Measurements from ENCODE around the gene SLC5A9.

The SLC5A9 gene

DNA sequence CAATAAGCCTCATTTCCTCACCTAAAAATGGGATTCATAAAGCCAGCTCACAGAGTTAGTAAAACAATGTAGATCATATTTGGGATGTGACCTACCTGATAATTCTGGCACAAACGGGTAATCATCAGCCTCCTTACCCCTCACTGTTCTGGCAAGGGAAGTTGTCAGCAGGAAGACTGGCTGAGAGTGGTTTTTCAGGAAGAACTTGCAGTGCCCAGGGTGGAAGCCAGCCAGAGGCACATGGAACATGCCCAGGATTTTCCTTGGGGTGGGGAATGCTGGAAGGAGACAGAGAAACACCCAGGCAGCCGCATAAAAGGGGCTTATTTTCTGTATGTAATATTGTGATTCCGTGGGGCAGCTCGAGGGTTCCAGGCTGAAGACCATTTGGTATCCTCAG lies 7.7 kb upstream of the SLC5A9 start:
- DNase-seq = no peak

DNA sequence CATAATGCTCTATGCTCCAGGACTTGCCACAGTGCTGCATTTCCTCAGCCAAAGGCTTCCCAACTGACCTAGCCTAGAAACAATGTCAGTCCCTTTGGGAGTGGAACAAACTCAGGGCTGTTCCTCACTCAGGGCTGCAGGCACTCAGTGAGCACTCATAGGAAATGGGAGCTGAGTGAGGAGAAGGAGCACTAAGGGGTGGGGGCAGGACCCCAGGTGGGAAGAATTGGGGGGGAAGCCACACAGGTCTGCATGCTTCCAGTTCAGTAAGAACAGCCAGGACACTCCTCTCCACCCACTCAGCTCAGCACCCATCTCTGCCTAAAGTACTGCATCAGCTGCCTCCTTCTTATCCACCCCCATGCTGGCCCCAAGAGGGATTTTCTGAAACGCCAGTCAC lies 7.3 kb upstream of the SLC5A9 start:
- no peak for DNase-seq

DNA sequence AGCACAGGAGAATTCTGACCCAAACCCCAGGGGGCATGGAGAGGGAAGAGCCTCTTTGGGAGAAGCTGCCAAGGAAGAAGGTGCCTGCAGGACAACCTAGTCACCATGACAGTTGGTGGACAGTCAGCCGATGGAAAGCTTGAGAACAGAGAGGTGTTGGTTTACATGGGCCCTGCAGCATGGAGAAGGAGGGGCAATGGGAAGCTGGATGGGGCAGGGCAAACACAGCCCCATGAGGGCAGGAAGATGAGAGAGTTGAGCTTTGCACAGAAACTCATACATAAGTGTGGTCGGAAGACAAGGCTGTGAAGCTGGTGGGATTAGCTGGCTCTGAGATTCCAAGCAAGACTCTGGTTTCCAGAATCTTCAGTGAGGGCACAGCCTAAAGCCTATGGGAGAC lies 6.6 kb upstream of the SLC5A9 start:
- DNase-seq = no peak

DNA sequence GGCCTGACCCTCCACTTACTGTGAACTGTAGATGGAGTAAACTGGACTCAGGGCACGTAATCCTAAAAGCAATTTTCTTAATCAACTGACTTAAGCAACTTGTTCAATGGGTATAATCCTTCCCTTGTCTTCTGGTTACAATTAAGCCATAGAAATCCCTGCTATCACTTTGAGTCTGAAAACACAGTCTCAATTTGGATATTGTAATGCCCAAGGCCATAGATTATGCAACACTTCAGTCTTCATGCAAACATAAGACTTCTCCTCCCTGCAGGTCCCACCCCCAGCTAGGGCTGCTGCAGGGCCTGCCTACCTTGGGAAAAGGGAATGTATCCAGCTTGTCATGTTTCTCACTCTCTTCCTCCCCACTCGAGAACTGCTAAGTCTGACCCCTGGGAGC lies 6.2 kb upstream of the SLC5A9 start:
- no peak for DNase-seq

DNA sequence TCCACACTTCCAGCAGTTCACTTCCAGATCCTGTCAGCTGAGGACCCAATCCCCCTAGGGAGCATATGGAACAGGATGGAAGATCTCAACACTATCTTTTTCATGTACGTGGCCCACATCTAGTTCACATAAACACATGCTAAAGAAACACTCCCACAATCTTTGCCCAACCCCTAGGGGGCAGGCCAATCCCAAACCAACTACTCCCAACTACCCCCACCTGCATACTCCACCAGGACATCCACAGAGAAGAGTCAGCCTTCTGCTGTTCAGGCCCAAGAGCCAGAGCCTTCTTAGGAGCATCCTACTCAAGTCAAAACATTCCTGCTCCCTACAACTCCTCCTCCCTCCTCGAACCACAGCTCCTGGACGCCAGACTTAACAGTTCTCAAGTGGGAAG lies 5.6 kb upstream of the SLC5A9 start:
- no peak for DNase-seq

DNA sequence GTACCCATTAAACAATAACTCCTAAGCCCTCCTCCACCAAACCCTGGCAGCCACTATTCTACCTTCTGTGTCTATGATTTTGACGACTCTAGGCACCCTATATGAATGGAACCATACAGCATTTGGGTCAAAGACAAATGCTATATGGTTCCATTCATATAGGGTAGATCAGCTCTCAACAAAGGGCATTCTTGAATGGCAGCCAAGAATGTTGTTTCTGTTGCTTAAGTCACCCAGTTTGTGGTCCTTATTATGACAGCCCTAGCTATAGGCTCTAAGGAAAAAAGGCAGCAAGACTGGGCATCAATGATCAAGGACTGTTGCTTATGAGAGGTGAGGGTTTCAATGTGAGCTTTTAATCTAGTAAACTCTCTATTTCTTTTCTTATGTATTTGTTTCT lies 4.7 kb upstream of the SLC5A9 start:
- DNase-seq = no peak

DNA sequence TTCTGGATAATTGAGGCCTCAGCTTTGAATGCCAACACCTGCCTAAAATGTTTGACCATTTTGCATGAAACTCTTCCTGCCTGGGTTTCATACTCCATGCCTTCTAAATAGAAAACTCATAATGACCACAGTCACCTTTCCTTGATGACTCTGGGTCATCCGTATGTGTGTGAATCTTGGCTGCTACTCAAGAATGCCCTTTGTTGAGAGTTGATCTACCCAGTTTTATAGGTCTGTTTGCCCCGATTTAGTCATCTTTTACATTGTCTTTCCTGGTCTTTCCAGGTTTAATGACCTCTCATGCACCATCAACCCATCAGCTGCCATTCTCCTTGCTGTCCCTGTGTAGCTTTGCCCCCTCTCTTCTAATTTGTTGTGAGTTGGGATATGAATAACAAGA lies 2.7 kb upstream of the SLC5A9 start:
- no peak for DNase-seq

DNA sequence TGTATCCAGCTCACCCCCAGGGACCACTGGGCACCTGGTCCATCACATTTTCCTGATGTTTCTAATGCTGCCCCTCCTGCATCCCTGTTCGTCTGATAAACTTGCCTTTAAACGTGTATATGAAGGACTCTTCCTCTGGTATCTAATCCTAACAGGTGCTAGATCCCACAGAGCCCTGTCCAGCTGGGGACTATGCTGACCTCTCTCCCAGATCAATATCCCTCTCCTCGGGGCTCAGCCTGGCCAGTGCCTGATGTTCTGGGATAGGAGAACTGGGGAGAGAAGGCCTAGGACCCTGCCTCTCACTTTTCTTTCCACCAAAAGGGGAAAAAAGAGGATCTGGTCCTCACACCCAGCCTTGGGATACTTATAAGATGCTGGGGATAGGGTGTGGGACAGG lies 1.4 kb upstream of the SLC5A9 start:
- no peak for DNase-seq

DNA sequence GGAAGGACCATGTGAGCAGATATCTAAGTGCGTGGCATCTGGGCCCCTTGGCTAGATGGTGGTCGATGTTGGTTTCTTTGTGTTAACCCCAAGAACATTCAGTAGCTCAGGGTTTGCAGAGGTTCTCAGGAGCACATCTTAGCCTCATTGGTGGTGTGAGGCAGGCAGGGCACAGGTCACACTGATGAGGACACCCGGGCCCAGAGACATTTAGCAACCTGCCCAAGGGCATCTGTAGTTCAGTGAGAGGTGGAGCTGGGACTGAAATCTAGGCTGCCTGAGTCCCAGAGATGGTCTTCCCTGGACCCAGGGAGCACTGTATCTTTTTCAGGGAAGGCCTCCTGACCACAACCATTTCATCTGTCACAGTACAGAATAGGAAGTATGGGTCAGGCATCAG lies 859 bp upstream of the SLC5A9 start:
- no peak for DNase-seq

DNA sequence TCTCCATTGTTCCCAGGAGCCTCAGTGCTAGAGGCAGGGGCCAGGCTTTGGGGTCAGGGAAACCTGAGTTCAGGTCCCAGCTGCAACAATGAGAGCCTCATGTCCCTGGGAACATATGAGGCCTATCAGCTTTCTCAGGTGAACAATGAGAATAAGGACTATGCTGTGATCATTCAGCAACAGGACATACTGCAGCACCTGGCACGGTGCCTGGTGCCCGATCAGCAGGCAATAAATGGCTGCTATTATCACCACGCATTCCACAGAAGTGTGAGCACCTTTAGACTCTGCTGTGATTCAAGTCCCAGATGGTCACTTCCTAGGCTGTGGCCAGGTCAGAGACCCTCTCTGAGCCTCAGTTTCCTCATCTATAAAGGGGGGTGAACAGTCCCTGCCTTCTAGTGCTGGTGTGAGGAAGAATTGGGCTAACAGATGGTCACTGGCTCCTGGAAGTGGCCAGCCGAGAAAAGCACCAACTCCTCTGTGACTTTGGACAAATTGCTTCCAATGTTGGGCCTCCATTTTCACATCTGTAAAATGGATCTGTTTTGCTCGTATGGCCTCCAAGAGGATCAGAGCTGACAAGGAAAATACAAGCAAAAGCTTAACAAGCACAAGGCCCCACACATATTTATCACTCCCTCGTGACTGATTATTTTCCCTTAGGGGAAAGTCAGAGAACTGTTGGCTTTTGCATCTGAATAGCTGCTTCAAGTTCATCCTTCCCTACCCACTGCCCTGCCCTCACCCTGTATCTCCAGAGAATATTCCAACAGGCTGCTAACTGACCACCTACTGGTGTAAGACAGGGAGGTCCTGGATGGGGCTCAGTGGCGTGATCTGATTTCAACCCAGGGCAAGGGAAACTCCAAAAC lies 1.1 kb downstream of the SLC5A9 start:
- no peak for DNase-seq

DNA sequence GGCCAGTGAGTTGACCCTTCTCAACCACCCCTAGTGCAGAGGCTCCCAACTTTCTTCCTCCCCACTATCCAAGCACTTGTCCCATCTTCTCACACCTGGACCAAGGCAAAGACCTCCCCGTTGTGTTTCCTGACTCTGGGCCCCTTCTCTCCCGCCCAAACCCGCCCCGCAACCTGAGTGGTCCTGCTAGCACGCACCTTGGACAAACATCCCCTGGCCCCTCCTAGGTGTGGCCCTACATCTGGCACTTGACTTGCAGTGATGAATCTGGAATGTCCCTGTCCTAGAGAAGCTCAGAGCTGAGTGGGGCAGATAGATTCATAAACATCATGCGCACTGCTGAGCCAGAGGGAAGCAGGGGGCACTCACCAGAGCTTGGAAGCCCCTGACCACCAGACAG lies 2.3 kb downstream of the SLC5A9 start:
- DNase-seq = no peak

DNA sequence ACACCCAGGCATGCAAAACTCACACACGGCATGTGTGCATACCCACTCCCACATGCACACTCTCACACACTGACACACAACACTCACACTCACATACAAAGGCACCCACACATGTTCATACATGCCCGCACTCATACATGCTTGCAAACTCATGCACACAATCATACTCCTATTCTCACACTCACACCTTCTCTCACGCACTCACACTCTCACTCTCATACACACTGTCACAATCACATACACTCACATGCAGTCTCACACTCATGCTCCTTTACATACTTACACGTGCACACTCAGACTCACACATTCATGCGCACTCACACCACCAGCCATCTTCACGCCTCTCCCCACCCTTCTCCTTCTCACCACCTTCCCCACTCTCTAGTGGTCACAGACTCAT lies 3.1 kb downstream of the SLC5A9 start:
- DNase-seq = no peak

DNA sequence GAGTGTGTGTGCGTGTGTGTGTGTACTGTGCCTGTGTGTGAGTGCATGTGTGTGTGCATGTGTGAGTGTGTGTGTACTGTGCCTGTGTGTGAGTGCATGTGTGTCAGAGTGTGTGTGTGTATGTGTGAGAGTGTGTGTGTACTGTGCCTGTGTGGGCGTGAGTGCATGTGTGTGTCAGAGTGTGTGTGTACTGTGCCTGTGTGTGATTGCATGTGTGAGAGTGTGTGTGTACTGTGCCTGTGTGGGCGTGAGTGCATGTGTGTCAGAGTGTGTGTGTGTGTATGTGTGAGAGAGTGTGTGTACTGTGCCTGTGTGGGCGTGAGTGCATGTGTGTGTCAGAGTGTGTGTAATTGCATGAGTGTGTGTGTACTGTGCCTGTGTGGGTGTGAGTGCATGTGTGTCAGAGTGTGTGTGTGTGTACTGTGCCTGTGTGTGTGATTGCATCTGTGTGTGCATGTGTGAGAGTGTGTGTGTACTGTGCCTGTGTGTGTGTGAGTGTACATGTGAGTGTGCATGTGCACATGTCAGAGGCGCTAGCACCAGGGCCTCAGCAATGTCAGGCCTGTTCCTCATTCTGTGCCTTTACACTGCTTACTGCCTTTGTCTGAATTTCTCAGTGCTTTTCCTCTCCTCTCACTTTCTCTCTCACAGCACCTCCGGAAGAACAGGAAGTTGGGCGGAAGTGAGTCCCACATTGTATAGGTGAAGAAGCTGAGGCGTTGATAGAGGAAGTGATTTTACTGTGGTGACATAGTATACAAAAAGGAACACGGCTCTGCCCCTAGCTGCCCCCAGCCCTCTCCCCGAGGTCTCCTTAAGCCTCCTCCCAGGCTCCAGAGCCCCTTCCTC lies 4.9 kb downstream of the SLC5A9 start:
- no peak for DNase-seq

DNA sequence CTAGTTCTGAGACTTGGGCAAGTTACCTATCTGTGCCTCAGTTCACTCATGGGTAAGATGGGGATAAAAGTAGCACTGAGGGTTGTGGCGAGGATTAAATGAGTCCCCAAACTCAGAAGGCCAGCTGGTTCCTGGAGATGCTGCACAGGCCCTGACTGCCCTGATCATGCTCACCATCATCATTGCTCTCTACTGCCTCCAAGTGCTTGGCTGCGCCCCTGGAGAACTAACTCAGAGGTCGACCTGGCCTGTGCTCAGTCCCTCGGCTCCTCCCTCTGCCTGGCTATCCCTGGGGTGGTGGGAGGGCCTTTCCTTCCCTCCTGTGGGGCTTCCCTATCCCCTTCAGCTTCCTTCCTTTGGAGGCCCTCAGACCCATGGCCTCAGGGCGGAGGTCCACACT lies 5.6 kb downstream of the SLC5A9 start:
- DNase-seq = no peak

DNA sequence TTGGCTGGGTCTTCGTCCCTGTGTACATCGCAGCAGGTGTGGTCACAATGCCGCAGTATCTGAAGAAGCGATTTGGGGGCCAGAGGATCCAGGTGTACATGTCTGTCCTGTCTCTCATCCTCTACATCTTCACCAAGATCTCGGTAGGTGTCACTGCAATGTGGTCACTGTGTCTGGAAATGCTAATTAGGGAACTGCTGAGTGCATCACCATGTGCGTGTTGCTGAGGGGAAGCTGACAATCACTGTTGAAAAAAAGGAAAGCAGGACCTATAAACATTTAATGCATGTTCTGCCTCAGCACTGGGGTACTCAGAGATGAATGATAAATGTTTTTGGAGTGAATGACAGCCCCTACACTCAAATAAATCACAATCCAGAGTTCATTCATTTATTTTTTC lies 6.8 kb downstream of the SLC5A9 start:
- DNase-seq = no peak

DNA sequence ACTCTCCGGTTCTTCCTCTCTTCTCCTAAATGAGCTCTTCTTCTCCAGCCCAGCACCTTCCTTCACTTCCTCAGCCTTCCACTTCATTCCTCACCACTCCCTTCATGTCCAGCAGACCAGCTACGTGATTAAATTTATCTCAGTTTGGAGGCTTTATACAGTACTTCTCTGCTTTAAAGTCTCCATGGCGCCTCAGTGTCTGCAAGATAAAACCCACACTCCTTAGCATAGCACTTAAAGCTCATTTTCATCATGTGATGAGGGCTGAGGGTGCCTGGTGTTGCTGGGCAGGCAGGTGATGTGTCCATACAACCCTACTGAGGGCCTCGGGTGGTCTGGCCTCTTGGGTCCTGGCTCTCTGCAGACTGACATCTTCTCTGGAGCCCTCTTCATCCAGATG lies 7.7 kb downstream of the SLC5A9 start:
- DNase-seq = no peak

DNA sequence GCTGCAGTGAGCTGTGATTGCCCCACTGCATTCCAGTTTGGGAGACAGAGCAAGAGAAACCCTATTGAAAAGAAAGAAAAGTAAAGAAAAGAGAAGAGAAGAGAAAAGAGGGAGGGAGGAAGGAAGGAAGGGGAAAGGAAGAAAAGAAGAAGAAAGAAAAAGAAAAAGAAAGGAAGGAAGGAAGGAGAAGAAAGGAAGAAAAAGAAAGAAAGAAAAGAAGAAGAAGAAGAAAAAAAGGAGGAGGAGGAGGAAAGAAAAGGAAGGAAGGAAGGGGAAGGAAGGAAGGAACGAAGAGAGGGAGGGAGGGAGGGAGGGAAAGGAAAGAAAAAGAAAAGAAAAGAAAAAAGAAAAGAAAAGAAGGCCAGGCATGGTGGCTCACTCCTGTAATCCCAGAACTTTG lies 10.2 kb downstream of the SLC5A9 start:
- DNase-seq = no peak

DNA sequence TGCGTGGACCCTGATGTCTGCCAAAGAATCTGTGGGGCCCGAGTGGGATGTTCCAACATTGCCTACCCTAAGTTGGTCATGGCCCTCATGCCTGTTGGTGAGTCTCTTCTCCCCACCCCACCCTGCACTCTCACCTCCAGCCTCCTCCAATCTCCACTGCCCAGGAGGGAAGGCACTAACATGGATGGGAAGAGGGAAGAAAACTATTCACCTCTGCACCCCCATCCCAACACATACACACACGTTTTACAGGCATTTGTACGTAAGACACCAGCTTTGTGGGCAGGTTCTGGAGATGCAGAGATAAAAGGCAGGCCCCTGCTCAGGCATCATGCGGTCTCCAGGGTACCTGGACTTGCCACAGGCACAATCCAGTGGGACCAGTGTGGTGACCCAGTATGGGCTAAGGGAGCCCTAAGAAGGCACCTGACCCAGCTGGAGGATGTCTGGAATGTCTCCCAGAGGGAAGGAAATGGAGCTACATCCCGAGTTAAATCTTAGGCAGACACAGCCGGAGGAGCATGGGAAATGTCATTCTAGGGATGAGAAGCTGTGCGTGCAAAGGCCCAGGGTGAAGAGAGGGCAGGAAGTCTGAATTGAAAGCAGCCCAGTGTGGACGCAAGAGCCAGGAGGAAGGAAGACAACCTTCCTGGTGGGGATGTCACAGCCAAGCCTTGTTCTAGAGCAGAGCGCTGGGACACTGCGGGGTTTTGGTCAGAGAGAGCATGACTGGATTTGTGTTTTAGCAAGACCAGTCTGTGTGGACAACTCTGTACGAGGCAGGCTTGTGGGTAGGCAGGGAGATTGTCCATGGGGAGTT lies 11.4 kb downstream of the SLC5A9 start:
- no peak for DNase-seq

DNA sequence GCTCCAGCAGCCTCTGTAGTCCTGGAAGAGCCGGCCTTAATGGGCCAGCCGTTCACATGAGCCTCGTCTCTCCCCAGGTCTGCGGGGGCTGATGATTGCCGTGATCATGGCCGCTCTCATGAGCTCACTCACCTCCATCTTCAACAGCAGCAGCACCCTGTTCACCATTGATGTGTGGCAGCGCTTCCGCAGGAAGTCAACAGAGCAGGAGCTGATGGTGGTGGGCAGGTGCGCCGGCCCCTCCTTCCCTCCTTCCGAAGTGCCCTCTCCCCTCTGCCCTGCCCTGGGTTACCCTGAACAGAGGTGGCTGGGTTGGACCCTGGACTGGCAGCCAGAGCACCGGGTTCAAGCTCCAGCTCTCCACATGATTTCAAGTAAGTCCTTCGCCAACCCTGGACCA lies 13.1 kb downstream of the SLC5A9 start:
- no peak for DNase-seq

DNA sequence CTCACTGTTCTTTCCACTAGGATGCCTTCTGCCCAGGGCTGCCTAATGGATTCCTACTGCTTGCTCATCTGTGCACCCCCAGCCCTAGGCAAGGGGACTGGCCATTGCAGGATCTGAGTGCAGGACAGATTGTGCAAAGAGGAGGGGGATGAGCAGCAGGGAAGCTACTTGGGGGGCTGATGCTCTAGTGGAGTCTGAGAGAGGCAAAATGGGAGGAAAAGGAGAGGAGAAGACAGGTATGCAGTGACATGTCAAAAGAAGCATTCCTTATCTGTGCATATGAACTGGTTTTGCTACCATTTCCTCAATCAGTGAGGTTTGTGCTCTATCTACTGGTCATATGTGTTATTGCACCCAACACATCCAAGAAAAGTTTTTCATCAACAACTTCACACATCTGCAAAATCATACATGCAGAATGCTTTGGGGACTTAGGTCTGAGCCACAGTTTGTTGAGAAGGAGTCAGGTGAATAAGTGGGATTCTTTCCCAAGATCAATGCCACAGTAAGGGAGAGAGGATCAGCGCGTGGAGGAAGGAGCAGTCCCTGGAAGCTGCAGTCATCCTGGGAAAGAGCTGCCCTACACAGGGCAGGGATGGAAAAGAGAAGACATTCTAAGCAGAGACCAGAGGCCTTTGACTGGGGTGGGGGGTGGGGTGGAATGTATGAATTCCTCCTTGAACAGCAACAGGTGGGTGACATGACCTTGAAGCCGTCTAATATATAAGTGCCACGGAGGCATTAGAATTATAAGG lies 14.4 kb downstream of the SLC5A9 start:
- DNase-seq = peak; percentile 4

DNA sequence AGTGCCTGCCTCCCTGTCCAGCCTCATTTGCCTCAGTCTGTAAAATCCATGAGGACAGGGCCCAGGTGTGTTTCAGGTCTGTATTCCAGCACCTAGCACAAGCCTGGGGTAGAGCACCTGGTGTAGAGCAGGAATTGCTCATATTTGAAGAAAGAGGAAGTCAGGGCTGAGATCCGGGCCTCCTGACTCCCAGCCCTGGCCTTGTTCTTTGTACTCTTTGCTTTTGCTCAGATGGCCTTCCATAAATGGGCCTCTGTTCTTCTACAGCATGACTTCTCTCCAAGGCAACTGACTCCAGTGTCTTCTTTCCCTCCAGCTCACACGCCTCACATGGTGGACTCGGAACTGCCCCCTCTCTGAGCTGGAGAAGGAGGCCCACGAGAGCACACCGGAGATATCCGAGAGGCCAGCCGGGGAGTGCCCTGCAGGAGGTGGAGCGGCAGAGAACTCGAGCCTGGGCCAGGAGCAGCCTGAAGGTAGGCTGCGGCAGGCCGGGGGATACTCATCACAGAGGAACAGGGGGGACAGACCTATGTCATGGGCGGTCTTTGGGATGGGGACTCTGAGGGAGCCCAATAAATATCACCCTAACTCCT lies 19.7 kb downstream of the SLC5A9 start:
- no peak for DNase-seq

DNA sequence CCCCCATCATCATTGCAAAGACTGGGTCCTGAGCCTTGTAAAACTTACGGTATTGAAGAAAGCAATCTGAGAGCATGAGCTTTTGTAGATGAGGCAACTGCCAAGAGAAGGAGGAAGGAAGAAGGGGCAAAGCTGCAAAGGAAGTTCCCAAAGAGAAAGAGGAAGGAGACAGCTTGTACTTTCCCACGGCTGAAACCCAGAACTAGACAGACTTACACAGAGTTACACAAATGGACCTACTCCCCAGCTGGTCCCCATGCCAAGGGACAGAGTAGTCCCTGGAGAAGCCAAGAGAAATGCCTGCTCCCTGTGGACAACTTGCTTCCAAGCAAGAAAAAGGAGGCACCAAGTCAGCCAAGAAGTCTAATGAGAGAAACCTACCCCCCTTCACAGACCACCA lies 22.6 kb downstream of the SLC5A9 start:
- DNase-seq = no peak

Data from NCI-H1092 treated with DMSO at 0.1 percent for 48 hours (cell line).